NCI-H748 (cell line): ENCODE measurements around the gene TMEM52.

Experiments used
- DNase-seq: peaks from one replicate; lab custom pipeline; 2025; ENCODE audit not compliant: unreplicated experiment; lab: John Stamatoyannopoulos, UW

TMEM52 gene

DNA sequence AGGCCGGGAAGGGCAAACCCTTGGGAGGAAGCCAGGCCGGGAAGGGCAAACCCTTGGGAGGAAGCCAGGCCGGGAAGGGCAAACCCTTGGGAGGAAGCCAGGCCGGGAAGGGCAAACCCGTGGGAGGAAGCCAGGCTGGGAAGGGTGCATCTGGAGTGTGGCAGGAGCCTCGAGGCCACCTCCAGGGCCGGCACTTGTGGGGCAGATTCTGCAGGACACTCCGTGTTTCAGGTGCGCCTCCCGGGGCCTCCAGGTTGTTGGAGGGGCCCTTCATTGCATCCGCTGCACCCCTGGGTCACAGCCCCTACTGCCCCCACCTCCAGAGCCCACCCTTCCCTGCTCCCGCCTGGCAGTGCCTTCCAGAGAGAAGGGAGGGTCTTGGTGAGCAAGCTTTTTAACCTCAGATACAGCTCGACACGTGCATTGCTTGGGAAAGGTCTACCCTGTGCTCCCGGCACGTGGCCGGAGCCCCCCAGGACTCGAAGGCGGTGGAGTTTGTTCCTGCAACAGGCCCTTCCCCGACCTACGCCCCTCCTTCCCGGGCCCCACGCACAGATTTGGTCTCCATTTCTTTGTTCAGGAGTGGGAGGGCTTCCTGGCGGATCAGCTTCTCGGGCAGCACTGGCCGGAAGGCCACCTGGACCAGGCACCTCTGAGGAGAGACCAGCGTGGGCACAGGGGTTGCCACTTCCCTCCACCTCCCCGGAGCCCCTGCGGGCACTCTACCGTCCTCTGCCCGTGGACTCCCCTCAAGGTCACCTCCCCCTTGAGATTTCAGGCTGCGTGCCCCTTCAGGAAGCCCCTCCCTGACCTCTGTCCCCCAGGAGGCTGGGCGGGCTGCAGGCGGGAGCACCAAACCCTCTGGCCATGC is 9.4 kb upstream of the TMEM52 start:
- no peak for DNase-seq

DNA sequence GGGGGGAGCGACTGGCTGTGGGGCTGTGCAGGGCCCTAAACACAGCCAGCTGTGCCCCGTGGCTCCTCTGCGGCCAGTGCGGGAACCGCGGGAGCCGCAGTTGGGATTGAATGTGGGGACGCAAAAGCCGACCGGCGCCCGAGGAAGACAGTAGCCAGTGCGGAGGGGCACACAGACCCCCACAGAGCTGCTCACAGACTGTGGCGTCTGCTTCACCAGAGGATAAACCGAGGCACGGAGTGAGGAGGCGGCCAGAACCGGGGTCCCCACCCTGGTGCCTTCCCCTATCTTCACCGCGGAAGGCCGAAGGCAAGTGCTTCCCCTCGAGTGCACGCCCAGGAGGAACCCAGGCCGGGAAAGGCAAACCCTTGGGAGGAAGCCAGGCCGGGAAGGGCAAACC is 8.7 kb upstream of the TMEM52 start:
- no peak for DNase-seq

DNA sequence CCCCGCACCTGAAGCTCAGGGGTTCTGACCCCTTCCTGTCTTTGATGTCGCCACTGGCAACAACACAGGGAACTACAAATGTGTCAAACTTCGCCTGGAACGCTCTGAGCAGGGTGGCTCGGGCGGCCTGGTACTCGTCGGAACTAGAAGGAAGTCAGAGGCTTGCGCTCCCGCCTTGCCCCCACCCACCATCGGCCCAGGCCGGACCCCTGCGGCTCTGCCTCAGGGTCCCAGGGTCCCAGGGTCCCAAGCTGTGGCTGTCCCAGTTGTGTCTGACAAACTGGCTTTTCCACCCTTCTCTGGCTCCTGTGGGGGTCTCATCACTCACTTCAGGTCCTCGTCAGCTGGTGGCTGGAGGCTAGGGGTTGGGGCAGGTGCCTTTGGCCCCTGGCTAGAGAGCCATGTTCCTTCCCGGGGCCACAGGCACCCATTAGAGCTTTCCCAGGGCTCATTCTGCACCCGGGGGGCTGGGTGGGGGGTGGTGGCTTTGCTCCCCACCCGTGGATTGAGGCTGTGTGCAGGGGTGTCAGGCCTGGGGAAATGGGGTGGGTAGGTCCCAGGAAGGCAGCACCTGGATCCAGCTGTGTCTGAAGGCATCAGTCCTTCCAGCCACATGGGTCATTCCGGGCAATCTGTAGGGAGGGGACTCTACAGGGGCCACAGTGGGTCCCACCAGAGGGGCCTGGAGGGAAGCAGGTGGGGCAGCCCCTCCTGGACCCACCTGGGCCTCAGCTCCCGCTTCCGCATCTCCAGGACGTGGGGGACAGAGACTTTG is 8.0 kb upstream of the TMEM52 start:
- DNase-seq, result no peak

DNA sequence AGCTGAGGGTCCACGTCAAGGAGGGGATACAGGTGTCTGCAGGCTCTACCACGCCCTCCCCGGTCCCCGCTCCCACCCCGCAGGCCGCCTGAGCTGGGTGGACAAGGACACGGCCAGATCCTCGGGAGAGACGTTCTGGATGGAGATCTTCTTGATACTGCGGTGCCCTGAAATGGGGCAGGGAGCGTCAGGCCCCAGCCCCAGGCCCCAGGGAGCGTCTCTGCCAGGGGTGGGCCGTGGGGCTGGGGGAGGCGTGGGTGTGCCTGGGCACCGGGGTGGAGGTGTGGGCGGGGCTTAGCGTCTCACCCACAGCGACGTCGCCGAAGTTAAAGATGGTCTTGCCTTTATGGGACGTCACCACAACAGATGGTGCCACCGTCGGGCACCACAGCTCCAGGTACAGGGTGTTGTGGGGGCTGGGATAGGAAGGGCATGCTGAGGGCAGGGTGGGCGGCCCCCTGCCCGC is 7.3 kb upstream of the TMEM52 start:
- no peak for DNase-seq

DNA sequence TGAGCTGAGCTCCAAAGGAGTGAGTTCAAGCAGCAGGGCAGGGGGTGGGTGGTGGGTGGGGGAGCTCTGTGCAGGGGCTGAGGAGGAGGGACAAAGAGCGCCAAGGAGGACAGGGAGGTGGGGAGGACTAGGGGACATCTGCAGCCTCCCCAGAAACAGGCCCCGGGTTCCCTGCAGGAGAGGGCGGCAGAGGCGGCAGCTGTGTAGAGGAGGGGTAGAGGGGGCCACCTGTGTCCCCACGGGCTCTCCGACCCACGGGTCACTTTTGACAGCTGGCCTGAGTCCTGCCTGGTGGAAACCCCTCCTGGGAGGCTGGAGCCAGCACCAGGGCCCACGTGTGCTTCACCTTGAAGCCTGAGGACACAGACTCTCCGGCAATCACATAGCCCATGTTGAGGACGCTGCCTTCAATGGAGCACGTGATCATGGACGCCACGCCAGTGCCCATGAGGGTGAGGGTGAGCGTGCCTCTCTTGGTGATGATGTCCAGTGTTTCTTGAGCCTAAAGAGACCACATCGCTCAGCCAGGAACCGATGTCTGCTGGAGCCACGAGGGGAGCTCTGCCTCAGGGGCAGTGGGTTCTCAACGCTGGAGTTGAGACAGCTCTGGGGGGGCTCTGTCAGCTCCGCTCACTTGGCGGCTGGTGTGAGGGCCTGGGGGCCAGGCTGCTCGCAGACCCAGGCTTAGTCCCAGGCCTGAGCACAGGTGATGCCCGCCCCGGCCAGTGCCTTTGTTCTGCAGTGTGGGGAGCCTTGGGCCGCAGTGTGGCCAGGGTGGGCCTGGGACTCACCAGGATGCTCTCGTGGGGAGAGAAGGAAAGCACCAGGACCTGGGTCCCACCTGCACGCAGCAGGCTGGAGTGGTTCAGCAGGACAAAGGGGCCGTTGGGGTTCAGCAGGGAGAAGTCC is 6.6 kb upstream of the TMEM52 start:
- no peak for DNase-seq

DNA sequence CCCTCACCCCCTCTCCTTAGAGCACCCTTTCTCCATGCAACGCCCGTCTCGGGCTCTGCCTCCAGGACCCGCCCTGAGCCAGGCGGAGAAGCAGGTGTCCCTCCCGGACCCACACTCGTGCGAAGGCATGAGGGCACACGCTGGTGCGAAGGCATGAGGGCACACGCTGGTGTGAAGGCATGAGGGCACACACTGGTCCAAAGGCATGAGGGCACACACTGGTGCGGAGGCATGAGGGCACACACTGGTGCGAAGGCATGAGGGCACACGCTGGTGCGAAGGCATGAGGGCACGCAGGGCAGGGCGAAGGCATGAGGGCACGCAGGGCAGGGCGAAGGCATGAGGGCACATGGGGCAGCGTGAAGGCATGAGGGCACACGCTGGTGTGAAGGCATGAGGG is 5.8 kb upstream of the TMEM52 start:
- DNase-seq, result no peak

DNA sequence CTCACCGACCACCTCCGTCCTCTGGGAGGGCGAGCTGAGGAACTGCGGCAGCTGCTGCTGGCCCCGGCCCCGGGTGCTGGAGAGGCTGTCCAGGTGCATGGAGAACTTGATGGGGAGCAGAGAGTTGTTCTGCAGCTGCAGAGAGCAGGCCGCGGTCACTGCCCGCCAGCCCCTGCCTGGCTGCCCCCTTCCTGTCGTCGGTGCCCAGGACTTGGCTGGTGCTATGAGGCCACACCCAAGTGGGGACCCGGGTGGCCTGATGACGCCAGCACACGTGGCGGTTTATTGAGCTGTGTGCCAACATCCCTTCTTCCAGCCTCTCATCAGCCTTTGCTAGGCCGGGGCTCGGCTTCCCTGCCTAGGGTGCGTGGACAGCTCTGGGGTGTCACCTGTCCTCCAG is 5.3 kb upstream of the TMEM52 start:
- DNase-seq, result no peak

DNA sequence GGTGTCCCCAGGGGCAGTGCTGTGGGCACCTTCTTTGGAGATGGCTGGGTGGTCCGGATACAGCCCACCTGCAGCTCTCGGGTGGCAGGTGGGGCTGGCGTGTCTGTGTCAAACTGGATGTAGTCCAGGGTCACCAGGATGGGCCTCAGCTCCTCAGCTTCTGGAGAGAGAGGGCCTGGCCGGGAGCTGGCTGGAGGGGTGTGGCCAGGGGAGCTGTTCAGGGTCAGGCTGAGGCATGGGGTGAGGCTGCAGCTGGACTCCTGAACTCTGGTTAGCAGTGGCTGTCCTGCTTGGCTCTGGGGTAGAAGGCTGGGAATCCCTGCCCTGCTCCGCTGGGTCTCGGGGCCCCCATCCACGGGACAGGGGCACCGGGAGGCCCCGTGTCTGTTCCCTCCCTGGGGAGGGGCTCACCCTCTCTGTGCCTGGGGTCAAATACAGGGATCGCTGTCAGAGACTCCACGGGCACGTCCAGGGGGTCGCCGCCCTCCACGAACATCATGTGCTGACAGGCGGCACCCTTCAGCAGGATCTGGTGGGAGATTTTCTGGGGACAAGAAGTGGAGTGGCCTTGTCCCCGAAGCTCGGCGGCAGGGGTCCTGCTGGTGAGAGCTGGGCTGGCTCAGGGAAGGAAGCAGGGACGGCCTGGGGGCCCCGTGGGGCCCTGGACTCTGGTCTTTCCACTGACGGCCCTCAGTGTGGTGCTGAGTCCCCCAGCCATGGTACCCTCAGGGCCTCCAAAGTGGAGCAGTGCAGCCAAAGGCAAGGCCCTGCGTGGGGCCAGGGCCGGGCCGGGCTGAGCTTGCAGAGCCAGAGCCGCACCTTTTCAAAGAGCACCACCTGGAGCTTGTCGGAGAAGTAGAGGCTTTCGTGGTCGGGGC is 4.1 kb upstream of the TMEM52 start:
- no peak for DNase-seq

DNA sequence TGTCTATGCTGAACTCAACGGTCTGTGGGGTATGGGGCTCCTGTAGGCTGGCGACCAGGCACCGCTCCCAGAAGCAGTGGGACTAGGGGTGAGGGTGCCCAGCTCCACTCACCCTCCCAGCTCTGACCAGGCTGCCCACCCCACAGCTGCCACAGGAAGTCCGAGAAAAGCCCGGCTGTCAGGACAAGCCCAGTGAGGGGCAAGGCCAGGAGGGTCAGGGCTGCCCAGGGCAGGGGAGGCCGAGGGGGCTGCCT is 3.5 kb upstream of the TMEM52 start:
- no peak for DNase-seq

DNA sequence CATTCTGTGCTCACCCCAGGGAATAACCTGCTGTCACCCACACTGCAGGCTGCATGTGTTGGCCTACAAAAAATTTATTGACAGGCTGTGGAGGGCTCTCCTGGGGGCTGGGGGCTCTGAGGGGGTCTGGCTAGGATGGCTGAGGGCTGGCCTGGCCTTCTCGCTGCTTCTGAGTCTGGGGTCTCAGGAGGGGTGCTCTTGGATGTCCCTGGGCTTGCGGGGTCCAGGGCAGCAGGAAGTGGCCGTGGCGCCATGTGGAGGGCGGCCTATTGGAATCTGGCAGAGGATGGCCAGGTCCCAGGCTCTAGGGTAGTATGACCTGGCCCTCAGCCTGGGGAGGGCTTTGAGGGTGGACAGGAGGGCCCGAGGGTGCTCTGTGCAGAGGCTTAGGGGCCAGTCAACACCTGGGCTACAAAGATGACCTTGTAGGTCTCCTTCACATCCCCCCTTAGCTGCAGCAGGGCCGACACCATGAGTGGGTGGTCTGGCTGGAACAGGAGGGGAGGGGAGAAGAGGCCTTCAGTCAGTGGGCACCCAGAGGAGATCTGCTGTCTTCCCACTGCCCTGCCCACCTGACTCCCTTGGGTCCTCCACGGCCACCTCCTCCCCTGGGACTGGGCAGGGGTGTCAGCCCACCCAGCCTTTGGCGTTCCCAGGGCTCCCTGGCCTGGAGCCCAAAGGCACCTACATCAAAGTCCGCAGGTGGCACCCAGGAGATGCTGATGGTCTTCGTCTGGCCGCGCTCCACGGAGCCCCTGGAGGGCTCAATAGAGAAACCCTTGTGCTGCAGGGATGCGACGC is 3.0 kb upstream of the TMEM52 start:
- DNase-seq, result no peak

DNA sequence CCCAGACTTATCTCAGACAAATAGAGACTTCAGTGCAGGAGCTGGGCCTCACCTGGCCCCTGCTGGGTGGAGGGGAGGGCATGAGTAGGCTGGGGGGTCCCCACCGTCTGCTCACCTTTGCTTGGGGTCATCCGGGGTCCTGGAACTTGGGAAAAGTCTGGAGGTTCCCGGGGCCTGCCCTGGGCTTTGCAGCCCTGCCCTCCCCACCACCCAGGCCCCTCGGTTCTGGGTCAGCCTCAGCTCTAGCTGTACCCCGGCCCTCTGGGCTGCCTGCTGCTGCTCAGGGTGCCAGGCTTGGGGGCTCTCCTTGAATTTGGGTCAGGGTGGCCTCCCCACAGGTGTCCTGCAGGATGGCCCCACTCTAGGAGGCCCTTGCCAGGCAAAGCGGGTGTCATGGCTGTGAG is 2.4 kb upstream of the TMEM52 start:
- no peak for DNase-seq

DNA sequence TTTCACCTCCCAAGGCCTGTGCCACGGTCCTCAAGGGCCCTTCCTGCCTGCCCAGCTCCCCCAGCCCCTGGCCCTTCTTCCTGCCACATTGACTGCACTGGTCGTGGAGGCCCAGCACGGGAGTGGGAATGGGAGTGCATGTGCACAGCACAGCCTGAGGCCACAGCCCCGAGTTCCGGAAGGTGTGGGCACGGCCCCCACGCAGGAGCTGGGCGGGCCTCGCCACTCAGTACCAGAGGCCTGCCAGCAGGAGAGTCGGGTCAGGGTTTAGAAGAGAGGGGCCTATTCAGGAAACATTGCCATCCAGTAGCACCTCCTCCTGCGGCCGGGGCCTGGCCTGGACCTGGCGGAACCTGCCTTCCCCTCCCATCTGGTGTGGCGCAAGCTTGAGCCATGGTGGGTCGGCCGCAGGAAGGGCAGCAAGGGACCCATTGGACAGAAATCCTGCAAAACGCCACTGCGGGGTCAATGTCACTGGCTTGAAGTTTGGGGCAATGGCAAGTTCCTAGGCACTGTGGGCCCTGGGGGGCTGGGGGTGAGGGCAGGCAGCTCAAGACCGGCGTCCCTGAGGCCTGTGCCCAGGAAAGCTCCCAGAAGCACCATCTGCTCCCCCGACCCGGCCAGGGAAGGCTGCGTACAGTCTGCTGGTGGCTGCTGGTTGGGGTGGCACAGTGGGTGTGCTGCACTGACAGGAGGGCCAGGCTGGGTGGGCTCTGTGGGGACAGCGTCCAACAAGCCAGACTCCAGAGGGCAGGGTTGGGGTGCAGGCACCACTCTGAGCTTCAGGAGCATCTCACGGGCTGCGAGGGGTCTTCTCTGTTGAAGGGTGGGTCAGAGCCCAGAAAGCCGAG is 1.8 kb upstream of the TMEM52 start:
- DNase-seq, result no peak

DNA sequence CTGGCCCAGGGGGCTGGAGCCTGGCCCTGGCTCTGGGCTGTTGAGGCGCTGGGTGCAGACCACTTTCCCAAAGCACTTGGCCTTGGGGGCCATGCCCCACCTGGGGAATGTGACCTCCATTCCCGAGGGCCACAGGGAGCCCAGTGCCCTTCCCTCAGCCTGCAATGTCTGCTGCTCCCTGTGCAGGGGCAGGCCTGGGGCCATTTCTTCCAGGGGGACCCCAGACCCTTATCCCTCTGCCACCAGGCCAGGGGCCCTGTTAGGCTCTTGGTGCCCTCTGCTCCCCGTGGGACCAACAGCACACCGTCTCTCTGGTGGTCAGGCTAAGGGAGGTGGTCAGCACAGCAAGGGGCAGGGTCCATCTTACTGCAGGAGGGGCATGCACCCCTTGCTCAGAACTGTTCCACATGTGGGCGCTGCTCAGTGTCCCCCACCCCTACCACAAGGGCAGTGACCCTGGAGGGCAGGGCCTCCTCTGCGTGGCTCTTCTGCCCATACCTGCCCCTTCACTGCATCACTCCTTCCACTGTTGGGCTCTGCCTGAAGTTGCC is 1.1 kb upstream of the TMEM52 start:
- DNase-seq, result no peak

DNA sequence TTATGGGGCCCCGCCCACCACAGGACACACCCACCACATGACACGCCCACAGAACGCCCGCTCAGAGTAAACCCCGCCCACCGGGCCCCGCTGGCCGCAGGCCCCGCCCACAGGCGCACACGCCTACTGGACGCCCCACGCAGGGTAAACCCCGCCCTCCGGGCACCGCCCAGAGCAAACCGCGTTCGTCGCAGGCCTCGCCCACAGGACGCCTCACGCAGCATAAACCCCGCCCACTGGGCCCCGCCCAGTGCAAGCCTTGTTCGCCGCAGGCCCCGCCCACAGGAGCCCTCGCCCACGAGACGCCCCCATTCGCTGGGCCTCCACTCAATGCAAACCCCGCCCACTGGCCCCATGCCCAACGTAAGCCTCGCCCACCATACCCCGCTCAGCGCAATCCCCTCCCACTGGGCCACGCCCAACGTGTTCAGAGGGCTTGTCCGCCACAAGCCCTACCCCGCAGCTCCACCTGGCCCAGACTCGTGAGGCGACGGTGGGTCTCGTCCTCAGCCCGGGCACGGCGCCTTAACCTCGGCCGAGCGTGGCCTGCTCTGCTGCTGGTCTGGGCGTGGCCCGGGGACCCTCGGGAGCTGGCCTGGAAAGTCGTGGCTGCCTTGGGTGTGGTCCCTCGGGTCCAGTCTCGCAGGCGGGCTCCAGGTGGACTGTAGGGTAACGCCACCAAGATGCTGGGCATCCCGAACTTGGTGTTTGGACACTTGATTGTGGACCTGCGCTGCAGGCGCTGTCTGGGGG is 401 bp upstream of the TMEM52 start:
- peak; percentile 96 for DNase-seq

DNA sequence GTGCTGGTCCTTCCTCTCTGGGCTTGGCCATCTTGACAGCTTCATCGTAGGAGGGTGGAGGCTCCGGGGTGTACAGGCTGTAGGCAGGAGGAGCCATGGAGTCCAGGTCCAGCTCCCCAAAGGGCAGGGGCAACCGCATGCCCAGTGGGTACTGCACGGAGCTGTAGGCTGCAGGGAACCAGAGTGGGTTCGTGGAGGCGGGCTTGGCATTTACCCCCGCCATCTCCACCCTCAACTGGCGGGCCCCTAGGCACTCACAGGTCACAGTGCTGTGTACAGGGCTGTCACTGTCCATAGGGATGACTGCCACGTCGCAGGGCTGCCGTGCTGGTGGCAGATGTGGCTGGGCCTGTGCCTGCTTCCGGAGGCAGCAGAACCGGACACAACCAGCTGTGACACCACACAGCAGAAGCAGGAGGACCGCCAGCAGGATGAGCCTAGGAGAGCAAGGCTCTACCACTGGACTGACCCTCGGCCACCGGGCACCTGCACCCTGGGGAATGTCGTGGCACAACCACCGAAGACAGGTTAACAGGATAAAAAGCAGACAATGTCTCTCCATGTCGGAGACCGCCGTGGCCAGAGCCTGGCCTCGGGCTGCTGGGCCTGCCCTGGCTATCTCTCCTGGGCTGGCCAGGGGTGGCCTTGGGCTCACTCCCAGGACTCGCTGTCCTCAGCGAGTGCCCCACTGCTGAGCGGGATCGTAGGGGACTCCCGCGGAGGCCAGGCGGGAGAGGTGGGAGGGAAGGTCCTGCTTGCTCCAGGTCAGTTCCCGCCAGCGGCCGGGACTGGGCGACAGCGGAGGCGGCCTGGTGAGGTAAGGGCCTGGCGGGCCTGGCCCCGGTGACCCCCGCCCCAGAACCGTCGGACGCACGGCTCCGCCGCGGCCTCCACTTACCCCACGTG is 831 bp downstream of the TMEM52 start:
- DNase-seq, result no peak

DNA sequence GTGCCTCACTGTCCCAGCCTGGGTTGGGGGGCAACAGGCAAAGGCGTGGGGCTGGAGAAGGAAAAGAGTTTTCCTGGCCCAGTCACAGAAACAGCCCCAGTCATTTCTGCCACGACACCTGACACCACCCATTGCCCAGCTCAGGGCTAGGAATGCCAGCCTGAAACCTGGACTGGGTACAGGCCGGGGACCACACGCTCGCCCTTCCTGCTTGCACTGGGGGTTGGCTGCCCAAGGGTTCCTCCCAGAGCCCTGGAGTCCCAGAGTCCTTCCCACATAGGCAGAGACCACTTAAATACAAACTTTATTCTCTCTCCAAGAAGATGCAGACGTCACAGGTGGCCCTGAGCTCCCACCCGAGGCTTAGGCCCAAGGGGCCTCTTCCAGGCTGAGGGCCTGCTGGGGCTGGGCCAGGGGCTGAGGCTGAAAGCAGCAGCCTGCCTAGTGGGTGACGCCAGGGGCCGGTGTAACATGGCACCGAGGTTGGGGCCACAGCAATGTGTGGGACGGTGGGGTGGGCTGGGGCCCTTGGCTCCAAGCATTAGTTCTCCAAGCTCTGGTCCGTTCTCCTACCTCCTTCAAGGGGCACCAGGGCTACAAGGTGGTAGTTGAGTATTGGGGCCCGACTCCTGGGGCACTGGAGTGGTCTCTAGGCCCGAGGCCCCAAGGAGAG is 1.6 kb downstream of the TMEM52 start:
- DNase-seq, result no peak
